Calu3 (cell line): ENCODE results near the gene TBPL1. TPM values are rescaled to one million over a fixed set of nuclear protein-coding genes. Genes with fewer than 3 reads are reported as not detected.

Experiments used
- BruUV-seq: library from RNA; stranded (reverse); fragments of 400-500 nt; replicated peaks from 2 replicates; lab custom pipeline; 2021; lab: Mats Ljungman, UMichigan
- CTCF ChIA-PET: fragments of 300-600 bp; sonication (Branson Sonifier 250); formaldehyde crosslinking; loops from one replicate; lab custom pipeline; 2022; ENCODE audit warnings: antibody characterized with exemption; lab: Charles Lee
- DNase-seq: peaks from one replicate; pipeline ENCODE4 v3.0.0; 2022
- H3K27ac Mint-ChIP-seq: one replicate; pipeline ENCODE4 v1.8.0; 2022; ENCODE audit warnings: mixed read lengths; ENCODE audit not compliant: unreplicated experiment
- H3K27me3 Mint-ChIP-seq: one replicate; pipeline ENCODE4 v1.8.0; 2022; ENCODE audit warnings: mixed read lengths; ENCODE audit not compliant: unreplicated experiment
- H3K36me3 Mint-ChIP-seq: one replicate; pipeline ENCODE4 v1.8.0; 2022; ENCODE audit warnings: mild to moderate bottlenecking, moderate library complexity, mixed read lengths; ENCODE audit not compliant: insufficient read depth, unreplicated experiment
- H3K4me1 Mint-ChIP-seq: one replicate; pipeline ENCODE4 v1.8.0; 2022; ENCODE audit warnings: mild to moderate bottlenecking, low read depth, mixed read lengths; ENCODE audit not compliant: unreplicated experiment
- H3K4me3 Mint-ChIP-seq: one replicate; pipeline ENCODE4 v1.8.0; 2022; ENCODE audit warnings: mild to moderate bottlenecking, low read depth, moderate library complexity, mixed read lengths; ENCODE audit not compliant: unreplicated experiment
- H3K9me3 Mint-ChIP-seq: one replicate; pipeline ENCODE4 v1.8.0; 2022; ENCODE audit warnings: low read depth, mixed read lengths; ENCODE audit not compliant: unreplicated experiment
- CTCF ChIP-seq: fragments of 200-600 bp; IDR thresholded peaks from one replicate; pipeline ENCODE4 v1.8.0; 2022; ENCODE audit warnings: antibody characterized with exemption; ENCODE audit not compliant: unreplicated experiment
- intact Hi-C: fragments of 100-400 bp; cut with micrococcal nuclease; formaldehyde crosslinking; loops from one replicate; pipeline ENCODE4 v1.10.0; 2022; ENCODE audit not compliant: unreplicated experiment
- total RNA-seq: library from RNA; stranded (reverse); gene quantifications from 2 replicates; pipeline ENCODE4 v1.2.3, GENCODE V29; 2022

Gene TBPL1
- total RNA-seq, 1 experiment from 2014 or later = 31.5 TPM

GRCh38 chr6:133917781-133918180, 35.2 kb upstream of the TBPL1 start:
- TF ChIP-seq CTCF = no peak
- Mint-ChIP-seq H3K9me3 (peaks cover 3% of the 10 kb centered on the region), H3K4me3 (no peak overlapping the region), H3K36me3 (no peaks in the 10 kb centered on the region), H3K27ac (no peak overlapping the region), H3K27me3 (no peaks in the 10 kb centered on the region), H3K4me1 (no peaks in the 10 kb centered on the region)
- BruUV-seq = no TSS peak
- DNase-seq = no peak
- CTCF ChIA-PET = interaction anchor here (2.2 to 2.4 kb wide), 2 partner anchors 285 to 349 kb away, joined by 8 to 82 read pairs; no protein-coding TSS in a partner anchor
- intact Hi-C loops = loop anchor here (5.0 kb wide), 1 partner anchor 270 kb away; no protein-coding TSS in a partner anchor

GRCh38 chr6:133918208-133918930, 34.7 kb upstream of the TBPL1 start:
- intact Hi-C loops = loop anchor here (5.0 kb wide), 1 partner anchor 271 kb away; no protein-coding TSS in a partner anchor
- no peak for DNase-seq
- H3K27me3 Mint-ChIP-seq = no peaks in the 10 kb centered on the region
- no TSS peak for BruUV-seq
- peaks cover under 1% of the 10 kb centered on the region for H3K9me3 Mint-ChIP-seq
- TF ChIP-seq CTCF = no peak
- no peak overlapping the region for H3K27ac Mint-ChIP-seq
- CTCF ChIA-PET = interaction anchor here (0.6 kb wide), 1 partner anchor 569 kb away, joined by 3 read pairs; no protein-coding TSS in a partner anchor
- no peak overlapping the region for H3K4me3 Mint-ChIP-seq
- H3K36me3 Mint-ChIP-seq = no peaks in the 10 kb centered on the region
- H3K4me1 Mint-ChIP-seq = no peaks in the 10 kb centered on the region

GRCh38 chr6:133919362-133919761, 33.7 kb upstream of the TBPL1 start:
- H3K36me3 Mint-ChIP-seq = no peaks in the 10 kb centered on the region
- no peak for DNase-seq
- CTCF ChIA-PET = no interaction called here

More at GRCh38 chr6:133919362-133919761, 33.7 kb upstream of the TBPL1 start:
- H3K9me3 Mint-ChIP-seq = no peaks in the 10 kb centered on the region
- no peaks in the 10 kb centered on the region for H3K27me3 Mint-ChIP-seq
- no peak overlapping the region for H3K27ac Mint-ChIP-seq
- TF ChIP-seq CTCF = no peak
- no TSS peak for BruUV-seq
- intact Hi-C loops = loop anchor here (5.0 kb wide), 1 partner anchor 272 kb away; no protein-coding TSS in a partner anchor
- no peaks in the 10 kb centered on the region for H3K4me1 Mint-ChIP-seq
- H3K4me3 Mint-ChIP-seq = no peak overlapping the region
